Ovary (tissue), 3 donors: ENCODE measurements around the gene CYP27C1.

Experiments
- CTCF ChIP-seq, 3 donors: fragments of 450-650 bp in 2 of 3; fragments of 200-600 bp in 1 of 3; IDR thresholded peaks; one replicate each; pipeline versions ENCODE4 v1.5.1 to v1.8.0; 2016 to 2022; ENCODE audit warnings: antibody characterized with exemption in 3 of 3, mild to moderate bottlenecking in 1 of 3
- POLR2A ChIP-seq: fragments of 450-650 bp; IDR thresholded peaks from one replicate; pipeline ENCODE4 v1.6.1; 2017; ENCODE audit warnings: antibody characterized with exemption, mild to moderate bottlenecking, moderate library complexity
- donor health status: DM: no; HTN: no; CAD: no.

DNA sequence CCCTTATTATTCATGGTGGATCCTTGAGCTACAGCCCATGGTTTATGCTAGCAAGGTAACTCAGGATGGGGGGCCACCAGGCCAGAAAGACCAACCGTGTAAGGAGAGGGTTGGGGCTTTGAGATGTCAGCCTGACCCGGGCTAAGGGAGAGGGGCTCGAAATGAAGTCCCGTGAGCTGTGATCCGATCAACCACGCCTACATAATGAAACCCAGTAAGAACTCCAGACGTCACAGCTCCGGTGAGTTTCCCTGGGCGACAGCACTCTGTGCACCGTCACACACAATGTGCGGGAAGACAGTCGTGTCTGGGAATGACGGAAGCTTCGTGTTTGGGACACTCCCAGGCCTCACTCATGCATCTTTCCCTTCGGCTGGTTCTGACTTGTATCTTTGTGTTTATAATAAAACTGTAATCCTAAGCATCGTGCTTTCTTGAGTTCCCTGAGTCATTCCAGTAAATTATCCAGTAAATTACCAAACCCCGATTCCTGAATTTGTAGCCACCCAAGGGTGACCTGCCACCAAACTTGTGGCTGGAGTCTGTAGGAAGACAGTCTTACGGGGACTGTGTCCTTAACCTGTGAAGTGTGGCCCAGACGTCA lies 44.2 kb downstream of the CYP27C1 start:
- no peak for TF ChIP-seq CTCF (IDR thresholded peaks at IDR 0.05)
- TF ChIP-seq POLR2A = no peak
